HCT116 (cell line): ENCODE measurements around the gene PRKCA. TPM values are rescaled to one million over a fixed set of nuclear protein-coding genes. Genes with fewer than 3 reads are reported as not detected.

Source experiments
- ATAC-seq: fragments of 200-7000 bp; cut with Tn5 transposase; 2 replicates; pipeline ENCODE4 v1.9.1; 2020; ENCODE audit warnings: mild to moderate bottlenecking, moderate library complexity
- BruUV-seq: library from RNA; stranded (reverse); fragments of 400-500 nt; replicated peaks from 2 replicates; lab custom pipeline; 2021; lab: Mats Ljungman, UMichigan
- CTCF ChIA-PET: fragments of 300-600 bp; sonication (Branson Sonifier 250); formaldehyde crosslinking; loops from one replicate; lab custom pipeline; 2021; ENCODE audit warnings: antibody characterized with exemption; lab: Charles Lee
- POLR2A ChIA-PET: fragments of 300-600, 350-600 bp; sonication (Branson Sonifier 250); formaldehyde crosslinking; loops from one replicate; lab custom pipeline; 2021; ENCODE audit warnings: antibody characterized with exemption; lab: Charles Lee
- RAD21 ChIA-PET, 2 experiments: fragments of 300-600 bp; sonication (Branson Sonifier 250); formaldehyde crosslinking; loops; one replicate each; lab custom pipeline; 2023; ENCODE audit warnings: low total read pairs in 2 of 2; ENCODE audit not compliant: uncharacterized antibody in 2 of 2, unreplicated experiment in 2 of 2, low non-redundant PET in 1 of 2; lab: Charles Lee
- DNase-seq: peaks from one replicate; pipeline ENCODE4 v3.0.0-alpha.2; 2010; ENCODE audit warnings: low read depth, low spot score
- H2AFZ ChIP-seq: fragments of 200-600 bp; shearing (Covaris generic), sonication (generic); 2 replicates; pipeline ENCODE4 v1.6.1; 2017; ENCODE audit warnings: low read depth, mixed run types, mixed read lengths, antibody characterized with exemption, low read length; ENCODE audit not compliant: poor library complexity, severe bottlenecking
- H3K27ac ChIP-seq: 2 replicates; pipeline ENCODE4 v1.5.1; 2012; ENCODE audit warnings: low read depth, low read length
- H3K27me3 ChIP-seq: fragments of 200-600 bp; sonication (generic); 2 replicates; pipeline ENCODE4 v1.6.1; 2016; ENCODE audit warnings: mixed run types, low read length, mixed read lengths; ENCODE audit not compliant: insufficient read depth
- H3K36me3 ChIP-seq, 2 experiments: fragments of 200-500 bp in 1 of 2; fragments of 200-600 bp in 1 of 2; sonication (Bioruptor generic) in 1 of 2; sonication (generic) in 1 of 2; 2 replicates each; pipeline versions ENCODE4 v1.5.1 to v1.6.1; 2014 to 2016; ENCODE audit warnings: low read length in 2 of 2, inconsistent platforms in 1 of 2, mixed read lengths in 1 of 2, mixed run types in 1 of 2; ENCODE audit not compliant: insufficient read depth in 2 of 2, control insufficient read depth in 1 of 2
- H3K4me1 ChIP-seq, 2 experiments: fragments of 200-600 bp in 1 of 2; sonication (generic) in 1 of 2; 2 replicates each; pipeline versions ENCODE4 v1.5.1 to v1.6.1; 2012 to 2017; ENCODE audit warnings: low read length in 2 of 2, inconsistent platforms in 1 of 2, mild to moderate bottlenecking in 1 of 2, mixed read lengths in 1 of 2, mixed run types in 1 of 2, moderate library complexity in 1 of 2; ENCODE audit not compliant: insufficient read depth in 2 of 2, control insufficient read depth in 1 of 2
- H3K4me2 ChIP-seq: fragments of 200-600 bp; sonication (generic); 2 replicates; pipeline ENCODE4 v1.6.1; 2017; ENCODE audit warnings: mixed run types, low read length, mixed read lengths
- H3K4me3 ChIP-seq, 2 experiments: fragments of 200-600 bp in 1 of 2; sonication (generic) in 1 of 2; replicated peaks in 1 of 2; 2 replicates each; pipeline ENCODE4 v1.5.1; 2011 to 2016; ENCODE audit warnings: low read length in 2 of 2, control low read depth in 1 of 2, low read depth in 1 of 2, mild to moderate bottlenecking in 1 of 2, mixed read lengths in 1 of 2, mixed run types in 1 of 2
- H3K79me2 ChIP-seq: fragments of 200-600 bp; sonication (generic); 2 replicates; pipeline ENCODE4 v1.6.1; 2017; ENCODE audit warnings: mild to moderate bottlenecking, mixed run types, low read length, moderate library complexity, mixed read lengths; ENCODE audit not compliant: insufficient read depth
- H3K9ac ChIP-seq: fragments of 200-600 bp; sonication (generic); 2 replicates; pipeline ENCODE4 v1.6.1; 2016; ENCODE audit warnings: low read length, mixed read lengths
- H3K9me2 ChIP-seq: fragments of 200-600 bp; sonication (generic), shearing (Covaris generic); 2 replicates; pipeline ENCODE4 v1.6.1; 2017; ENCODE audit warnings: mixed run types, mild to moderate bottlenecking, moderate library complexity; ENCODE audit not compliant: insufficient read depth
- H3K9me3 ChIP-seq, 2 experiments: fragments of 200-500 bp in 1 of 2; fragments of 200-600 bp in 1 of 2; sonication (Bioruptor generic) in 1 of 2; sonication (generic) in 1 of 2; 2 replicates each; pipeline ENCODE4 v1.6.1; 2014 to 2017; ENCODE audit warnings: low read length in 2 of 2, mixed read lengths in 2 of 2, inconsistent platforms in 1 of 2, low read depth in 1 of 2, mild to moderate bottlenecking in 1 of 2, mixed run types in 1 of 2, moderate library complexity in 1 of 2; ENCODE audit not compliant: control insufficient read depth in 1 of 2, insufficient read depth in 1 of 2
- H4K20me1 ChIP-seq: fragments of 200-600 bp; sonication (generic), shearing (Covaris generic); 2 replicates; pipeline ENCODE4 v1.6.1; 2017; ENCODE audit warnings: mixed run types, mild to moderate bottlenecking, moderate library complexity; ENCODE audit not compliant: insufficient read depth
- CTCF ChIP-seq, 3 experiments: fragments of 200-600 bp in 1 of 3; sonication (generic) in 1 of 3; IDR thresholded peaks in 2 of 3; conservative IDR thresholded peaks in 1 of 3; 2 replicates each; pipeline ENCODE4 v1.5.1; 2012 to 2017; ENCODE audit warnings: low read depth in 2 of 3, low read length in 2 of 3, antibody characterized with exemption in 1 of 3, borderline replicate concordance in 1 of 3, control low read depth in 1 of 3, mild to moderate bottlenecking in 1 of 3, mixed read lengths in 1 of 3, mixed run types in 1 of 3, moderate library complexity in 1 of 3; ENCODE audit not compliant: insufficient read depth in 1 of 3
- ELF1 ChIP-seq: IDR thresholded peaks from 2 replicates; pipeline ENCODE4 v1.6.1; 2012; ENCODE audit warnings: low read depth, borderline replicate concordance
- JUND ChIP-seq: IDR thresholded peaks from 2 replicates; pipeline ENCODE4 v1.6.1; 2012
- POLR2AphosphoS5 ChIP-seq: IDR thresholded peaks from 2 replicates; pipeline ENCODE4 v1.6.1; 2011; ENCODE audit warnings: mild to moderate bottlenecking, low read depth, low read length, moderate library complexity
- RAD21 ChIP-seq: IDR thresholded peaks from 2 replicates; pipeline ENCODE4 v1.6.1; 2012; ENCODE audit warnings: low read depth, mild to moderate bottlenecking
- TCF7L2 ChIP-seq: IDR thresholded peaks from 2 replicates; pipeline ENCODE4 v1.7.0; 2011; ENCODE audit warnings: borderline replicate concordance, inconsistent platforms; ENCODE audit not compliant: insufficient read depth, insufficient read length; ENCODE audit errors: extremely low read depth
- intact Hi-C: fragments of 100-400 bp; cut with micrococcal nuclease; formaldehyde crosslinking; loops from 2 replicates; pipeline ENCODE4 v1.10.0; 2022
- total RNA-seq: library from RNA; stranded (reverse); gene quantifications from one replicate; pipeline ENCODE4 v1.2.1, GENCODE V29; 2021; ENCODE audit not compliant: unreplicated experiment

Gene PRKCA
- total RNA-seq, 1 experiment from 2014 or later, result 18.8 TPM

- no peaks in the 10 kb centered on the region for H3K4me1 ChIP-seq
- no peak overlapping the region for H3K4me2 ChIP-seq
- intact Hi-C loops, result no loop called here
- ChIA-PET RAD21 (no interaction called here), CTCF (no interaction called here), POLR2A (no interaction called here)
- no peak overlapping the region for H3K27ac ChIP-seq
- no peaks in the 10 kb centered on the region for H3K9me3 ChIP-seq
- H3K27me3 ChIP-seq, result no peaks in the 10 kb centered on the region
- no peaks in the 10 kb centered on the region for H3K36me3 ChIP-seq
- ATAC-seq (no peak), DNase-seq (no peak)
- no peak overlapping the region for H3K4me3 ChIP-seq
- BruUV-seq, result no TSS peak
- no peaks in the 10 kb centered on the region for H4K20me1 ChIP-seq
- no peak overlapping the region for H3K9ac ChIP-seq
- H3K9me2 ChIP-seq, result no peaks in the 10 kb centered on the region
- no peak overlapping the region for H2AFZ ChIP-seq
- H3K79me2 ChIP-seq, result no peaks in the 10 kb centered on the region
- no peak for TF ChIP-seq ELF1
- no peak for TF ChIP-seq CTCF (IDR thresholded peaks at IDR 0.05 in 2 of 3, conservative IDR thresholded peaks at IDR 0.05 in 1 of 3; ENCODE audit: borderline replicate concordance in 1 of 3, insufficient read depth in 1 of 3, low read depth in 2 of 3, low read length in 2 of 3)
- TF ChIP-seq TCF7L2, result no peak
- TF ChIP-seq JUND, result no peak
Measured at GRCh38 chr17:66531851-66532295, 229.5 kb downstream of the PRKCA start.

GRCh38 chr17:66533572-66533971 lies 231.2 kb downstream of the PRKCA start:
- H3K9ac ChIP-seq, result no peak overlapping the region
- H3K4me2 ChIP-seq, result no peak overlapping the region
- no peaks in the 10 kb centered on the region for H3K27me3 ChIP-seq
- intact Hi-C loops, result no loop called here
- DNase-seq (no peak), ATAC-seq (no peak)
- ChIA-PET CTCF (no interaction called here), RAD21 (no interaction called here), POLR2A (no interaction called here)
- H3K9me2 ChIP-seq, result no peaks in the 10 kb centered on the region
- no peaks in the 10 kb centered on the region for H3K36me3 ChIP-seq
- no peaks in the 10 kb centered on the region for H3K79me2 ChIP-seq
- no TSS peak for BruUV-seq
- H3K4me1 ChIP-seq, result no peaks in the 10 kb centered on the region
- no peak overlapping the region for H3K27ac ChIP-seq
- TF ChIP-seq TCF7L2 (no peak), JUND (no peak), RAD21 (no peak), ELF1 (no peak), POLR2AphosphoS5 (no peak)
- H4K20me1 ChIP-seq, result no peaks in the 10 kb centered on the region
- H2AFZ ChIP-seq, result no peak overlapping the region
- no peaks in the 10 kb centered on the region for H3K9me3 ChIP-seq
- no peak overlapping the region for H3K4me3 ChIP-seq
